NAMALWA (cell line): ENCODE data around the gene KRT78.

Experiments used
- DNase-seq: peaks from one replicate; pipeline ENCODE4 v3.0.0-alpha.2; 2015; ENCODE audit warnings: low spot score

Gene KRT78

DNA sequence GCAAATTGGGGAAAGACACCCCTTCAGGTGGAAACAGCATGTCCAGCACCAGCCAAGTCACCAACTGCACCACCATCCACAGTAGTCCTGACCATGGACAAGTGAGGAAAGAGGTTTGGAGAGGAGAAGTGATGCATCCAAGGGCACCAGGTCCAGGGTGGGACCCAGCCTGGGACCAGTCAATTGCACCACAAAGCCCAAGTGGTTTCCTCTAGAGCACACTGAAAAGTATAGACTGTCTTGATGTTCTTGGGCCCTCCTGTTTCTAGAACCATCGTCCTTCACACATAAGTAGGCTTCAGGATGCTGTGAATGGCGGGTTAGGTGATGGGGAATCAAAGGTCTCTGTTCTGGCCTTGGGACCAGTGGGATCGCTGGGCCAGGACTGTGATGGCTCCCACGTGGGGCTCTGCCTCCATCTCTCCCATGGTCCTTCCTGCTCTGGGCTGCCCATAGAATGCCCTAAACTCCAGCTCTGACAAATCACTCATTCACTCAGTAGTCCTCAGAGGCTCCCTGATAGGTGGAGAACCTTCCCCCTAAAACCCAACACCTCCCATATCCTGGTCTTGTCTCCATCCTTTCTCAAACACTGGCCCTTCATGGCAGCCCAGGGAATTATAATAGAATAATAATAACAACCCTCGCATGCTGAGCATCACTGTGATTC lies 23.9 kb downstream of the KRT78 start:
- no peak for DNase-seq

DNA sequence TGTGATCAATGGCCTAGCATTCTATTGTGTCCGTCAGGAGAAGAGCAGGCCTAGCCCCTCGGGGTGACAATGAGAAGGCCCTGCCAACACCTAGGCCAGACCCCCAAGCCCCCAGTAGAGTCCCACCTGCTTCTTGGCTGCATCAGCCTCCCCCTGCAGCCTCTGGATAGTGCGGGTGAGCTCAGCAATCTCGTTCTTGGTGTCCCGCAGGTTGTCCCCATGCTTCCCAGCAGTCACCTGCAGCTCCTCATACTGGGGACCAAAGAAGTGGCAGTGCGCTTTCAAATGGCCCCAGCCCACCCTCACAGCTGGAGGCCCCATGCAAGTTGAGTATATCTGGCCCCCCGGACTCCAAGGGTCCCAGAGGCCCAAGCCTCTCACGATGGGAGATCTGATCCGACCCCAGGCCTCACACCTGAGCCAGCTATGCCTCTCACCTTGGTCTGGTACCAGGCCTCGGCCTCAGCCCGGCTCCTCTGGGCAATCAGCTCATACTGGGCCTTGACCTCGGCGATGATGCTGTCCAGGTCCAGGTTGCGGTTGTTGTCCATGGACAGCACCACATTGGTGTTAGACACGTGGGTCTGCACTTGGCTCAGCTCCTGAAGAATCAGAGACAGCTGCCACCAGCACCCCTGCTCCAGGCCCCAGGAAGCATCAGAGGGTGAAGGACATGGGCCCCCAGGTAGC lies 24.9 kb downstream of the KRT78 start:
- DNase-seq, result no peak

DNA sequence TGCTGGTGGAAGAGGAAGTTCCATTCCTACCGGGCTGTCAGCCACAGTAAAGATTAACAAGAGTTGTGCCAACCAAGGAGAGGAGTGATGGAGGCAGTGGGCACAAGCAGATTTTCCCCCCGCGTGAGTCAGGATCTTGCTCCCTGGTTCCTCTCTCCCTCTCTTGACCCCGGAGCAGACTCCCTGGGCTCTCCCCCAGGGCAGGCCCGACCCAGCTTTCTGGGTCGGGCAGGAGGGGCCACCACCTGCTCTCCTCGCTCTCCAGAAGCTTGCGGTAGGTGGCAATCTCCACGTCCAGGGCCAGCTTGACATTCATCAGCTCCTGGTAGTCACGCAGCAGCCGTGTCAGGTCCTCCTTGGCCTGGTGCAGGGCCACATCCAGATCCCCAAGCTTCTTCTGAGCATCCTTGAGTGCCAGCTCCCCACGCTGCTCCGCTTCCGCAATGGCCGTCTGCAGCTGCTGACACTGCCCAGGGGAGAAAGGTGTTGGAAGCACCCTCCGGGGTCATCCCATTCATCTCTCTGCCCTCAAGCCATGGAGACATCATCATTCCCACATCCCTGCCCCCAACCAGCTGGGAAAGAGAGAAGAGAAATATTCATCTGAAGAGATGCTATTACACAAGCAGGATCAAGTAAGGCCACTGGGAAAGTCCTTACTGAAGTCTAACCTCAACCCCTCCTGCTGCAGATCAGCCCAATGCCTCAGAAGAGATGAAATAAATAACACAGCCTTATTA lies 25.9 kb downstream of the KRT78 start:
- no peak for DNase-seq

DNA sequence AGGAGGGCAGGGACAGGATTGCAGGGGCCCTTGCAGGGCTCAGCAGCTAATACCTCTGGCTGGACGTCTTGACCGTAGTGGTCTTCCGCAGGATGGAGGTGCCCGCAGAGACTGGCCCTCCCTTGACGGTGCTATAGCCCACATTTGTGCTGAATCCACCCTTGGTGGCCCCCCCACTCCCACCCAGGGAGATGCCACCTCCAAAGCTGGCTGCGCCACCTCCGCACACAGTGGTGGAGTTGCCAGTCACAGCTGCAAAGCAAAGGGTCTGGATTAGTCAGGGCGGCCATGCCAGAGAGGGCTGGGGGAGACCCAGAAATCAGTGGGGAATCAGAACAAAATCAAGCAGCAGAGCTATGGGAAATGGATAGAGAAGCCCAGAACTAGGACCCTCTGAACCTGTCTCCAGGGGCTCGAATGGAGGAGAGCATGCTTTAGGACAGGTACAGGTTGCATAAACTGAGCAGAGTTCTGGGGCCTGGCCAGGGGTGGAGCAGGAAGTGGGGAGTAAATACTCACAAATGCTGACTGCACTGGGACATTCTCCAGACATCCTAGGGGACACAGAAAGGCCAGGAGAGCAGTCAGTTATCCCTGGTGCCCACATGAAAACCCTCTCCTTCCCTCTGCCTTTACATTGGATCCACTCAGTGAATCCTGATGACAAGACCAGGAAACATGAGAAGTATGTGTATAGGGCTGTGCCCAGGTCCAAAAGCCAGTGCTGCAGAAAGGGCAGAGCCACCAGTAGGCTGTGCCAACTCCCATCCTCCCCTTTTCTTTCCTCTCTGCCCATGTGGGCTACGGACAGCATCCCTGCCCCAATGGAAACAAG lies 26.8 kb downstream of the KRT78 start:
- DNase-seq, result no peak

DNA sequence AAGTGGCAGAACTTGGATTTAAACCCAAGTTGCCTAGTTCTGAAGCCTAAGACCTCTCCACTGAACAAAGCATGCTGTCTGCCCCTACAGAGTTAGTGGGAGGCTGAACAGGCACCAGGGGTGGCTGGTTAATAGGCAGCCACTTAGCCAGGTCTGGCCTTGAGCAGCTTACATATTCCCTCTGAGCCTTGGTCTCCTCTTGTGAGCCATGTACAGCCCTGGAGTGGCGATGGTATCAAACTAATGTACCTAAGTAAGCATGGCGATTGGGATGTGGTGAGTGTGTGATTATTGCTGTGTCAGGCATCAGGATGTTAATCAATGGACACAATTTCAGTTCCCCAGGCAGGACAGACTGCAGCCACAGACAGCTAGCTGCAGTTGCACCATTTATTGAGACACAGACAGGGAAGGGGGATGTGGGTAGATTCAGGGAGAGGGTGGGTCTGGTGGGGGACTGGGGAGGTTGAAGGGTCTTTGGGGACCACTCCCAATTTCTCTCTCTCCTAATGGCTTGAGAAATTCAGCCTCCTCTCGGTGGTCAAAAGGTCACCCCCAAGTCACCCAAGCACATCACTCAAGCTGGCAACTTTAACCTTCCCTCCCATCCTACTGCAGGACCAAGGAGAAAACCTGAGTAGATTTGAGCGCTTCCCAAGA lies 27.6 kb downstream of the KRT78 start:
- no peak for DNase-seq

DNA sequence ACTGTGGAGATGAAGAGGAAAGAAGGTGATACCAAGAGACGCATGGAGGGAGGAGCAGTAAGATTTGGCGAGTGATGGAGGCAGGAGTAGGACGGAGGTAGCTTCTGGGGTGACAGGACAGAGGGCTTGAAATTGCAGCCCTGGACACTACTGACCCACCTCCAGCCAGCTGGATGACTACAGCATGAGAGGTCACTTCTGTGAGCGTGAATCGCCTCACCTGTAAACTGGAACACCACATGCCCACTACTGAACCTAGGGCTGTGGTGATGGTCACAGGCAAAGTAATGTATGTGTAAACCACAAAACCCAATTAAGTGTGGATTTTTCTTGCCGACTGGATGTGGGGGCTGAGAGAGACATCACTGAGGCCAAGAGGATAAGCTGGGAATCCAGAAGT lies 28.3 kb downstream of the KRT78 start:
- no peak for DNase-seq

DNA sequence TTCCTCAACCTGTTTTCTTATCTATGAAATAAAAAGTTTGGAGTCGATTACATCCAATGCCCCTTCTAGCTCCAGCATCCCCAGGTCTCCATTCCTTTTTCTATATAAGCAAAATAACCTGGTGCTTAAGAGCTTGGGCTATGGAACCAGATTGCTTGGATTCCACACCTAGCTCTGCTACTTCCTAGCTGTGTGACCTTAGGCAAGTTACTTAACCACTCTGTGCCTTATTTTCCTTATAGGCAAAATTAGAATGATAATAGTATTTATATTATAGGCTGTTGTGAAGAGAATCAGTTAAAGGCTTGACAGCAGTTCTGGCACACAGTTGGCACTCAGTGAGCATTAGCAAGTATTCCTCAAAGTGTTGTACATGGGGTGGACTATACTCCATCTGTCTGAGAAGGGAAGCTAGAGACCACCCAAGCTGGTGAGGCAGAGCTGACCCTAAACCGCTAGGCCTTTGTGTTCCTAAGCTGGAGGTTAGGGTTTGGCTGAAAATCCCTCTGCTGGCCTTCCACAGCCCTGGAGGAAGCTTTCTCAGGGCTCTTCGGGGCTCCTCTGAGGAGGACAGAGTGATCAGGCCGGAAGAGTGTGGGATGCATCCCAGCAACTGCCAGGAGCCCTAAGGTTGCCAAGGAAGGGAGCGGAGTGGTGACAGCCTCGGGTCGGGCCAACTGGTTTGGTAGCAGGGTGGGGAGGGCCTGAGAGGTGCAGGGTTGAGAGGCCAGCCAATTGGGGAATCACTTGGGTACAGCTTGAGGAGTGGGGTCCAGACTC lies 28.9 kb downstream of the KRT78 start:
- DNase-seq, result no peak

DNA sequence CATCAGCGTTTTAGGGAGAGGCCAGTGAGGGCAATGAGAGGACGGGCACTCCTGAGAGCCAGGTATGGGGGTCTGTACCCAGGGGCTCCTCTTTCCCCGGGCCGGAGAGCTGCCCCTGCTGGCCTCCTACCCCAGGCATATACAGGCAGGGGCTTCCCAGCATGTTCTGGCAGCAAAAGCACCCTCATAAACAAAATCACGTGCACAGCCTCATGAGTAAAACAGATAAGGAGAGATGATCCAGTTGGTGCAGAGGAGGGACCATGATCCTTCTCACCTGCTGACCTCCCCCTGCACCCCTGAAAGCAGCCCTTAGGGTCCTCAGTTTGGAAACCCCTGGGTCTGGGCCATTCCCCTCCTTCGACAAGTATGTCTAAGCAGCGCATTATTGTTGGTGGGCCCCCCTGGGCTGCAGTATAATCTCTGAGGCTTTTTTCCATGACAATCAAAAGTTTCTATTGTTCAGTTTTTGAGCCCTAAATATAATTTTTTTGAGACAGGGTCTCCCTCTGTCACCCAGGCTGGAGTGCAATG lies 29.8 kb downstream of the KRT78 start:
- DNase-seq, result no peak

DNA sequence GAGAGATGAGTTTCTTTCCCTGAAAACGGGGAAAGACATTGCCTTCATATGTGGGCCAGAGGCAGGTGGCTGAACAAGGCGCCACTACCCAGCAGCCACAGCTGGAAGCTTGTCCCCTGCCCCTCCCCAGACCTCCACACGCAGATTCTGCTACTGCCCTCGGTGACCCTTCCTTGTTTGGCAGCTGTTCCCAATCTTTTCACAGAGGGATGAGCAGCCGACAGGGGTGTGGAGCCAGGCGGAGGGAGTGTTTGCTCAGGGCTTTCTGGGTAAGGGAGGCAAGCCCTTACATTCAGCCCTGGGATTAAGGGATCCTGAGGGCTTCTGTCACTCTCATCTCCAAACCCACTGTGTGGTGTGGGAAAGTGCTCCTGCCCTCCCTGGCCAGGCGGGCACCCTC lies 30.4 kb downstream of the KRT78 start:
- DNase-seq, result no peak

DNA sequence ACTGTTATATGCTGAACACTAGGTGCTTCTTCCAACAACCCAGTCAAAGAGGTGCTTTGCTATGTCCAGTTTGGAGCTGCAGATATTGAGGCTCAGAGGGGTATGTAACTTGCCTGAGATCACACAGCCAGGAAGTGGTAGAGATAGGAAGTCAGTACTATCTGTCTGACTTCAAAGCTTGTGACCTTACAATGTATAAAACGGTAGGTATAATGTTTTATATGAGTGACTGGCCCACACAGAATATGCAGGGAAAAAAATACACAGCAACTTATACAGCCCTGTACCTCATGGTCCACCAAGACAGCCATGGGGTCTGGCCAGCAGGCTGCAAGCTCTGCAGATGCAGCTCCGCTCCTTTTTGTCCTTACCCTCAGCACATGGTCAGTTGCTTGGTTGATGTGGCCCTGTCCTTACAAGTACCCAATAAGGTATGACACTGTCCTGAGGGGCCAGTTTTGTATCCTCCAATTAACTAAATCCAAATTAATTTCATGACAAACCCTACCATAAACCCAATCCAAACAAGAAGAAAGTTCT lies 31.0 kb downstream of the KRT78 start:
- no peak for DNase-seq

DNA sequence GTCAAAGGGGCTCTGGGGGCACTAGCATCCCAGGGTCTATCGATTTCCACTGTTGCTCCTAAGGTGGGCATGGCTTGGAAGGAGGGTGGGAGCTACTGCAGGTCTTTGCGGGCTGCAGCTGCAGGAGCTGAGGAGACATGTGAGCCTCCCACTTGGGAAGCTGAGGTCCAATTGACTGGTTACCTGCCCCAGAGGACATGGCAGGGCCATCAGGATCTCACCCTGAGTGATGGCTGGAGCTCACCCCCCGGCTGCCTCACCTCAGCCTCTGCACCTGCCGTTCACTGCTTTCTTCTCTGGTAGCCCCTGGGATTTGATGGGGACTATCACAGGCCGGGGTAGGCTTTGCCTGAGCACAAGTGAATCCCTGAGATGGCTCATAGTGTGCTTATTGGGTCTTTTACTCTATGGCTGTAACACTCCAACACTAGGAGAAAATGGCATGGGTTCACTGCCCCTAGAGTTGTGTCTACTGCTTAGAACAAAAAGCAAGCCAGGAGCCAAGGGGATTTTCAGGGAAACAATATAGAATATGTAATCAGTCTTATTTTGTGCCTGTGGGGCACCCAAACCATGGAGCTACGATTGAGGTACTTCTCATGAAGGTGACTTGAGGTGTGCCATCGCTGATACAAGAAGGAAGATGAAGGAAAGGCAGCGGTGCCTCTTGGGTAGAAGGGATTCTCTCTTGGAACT lies 31.6 kb downstream of the KRT78 start:
- DNase-seq, result no peak

DNA sequence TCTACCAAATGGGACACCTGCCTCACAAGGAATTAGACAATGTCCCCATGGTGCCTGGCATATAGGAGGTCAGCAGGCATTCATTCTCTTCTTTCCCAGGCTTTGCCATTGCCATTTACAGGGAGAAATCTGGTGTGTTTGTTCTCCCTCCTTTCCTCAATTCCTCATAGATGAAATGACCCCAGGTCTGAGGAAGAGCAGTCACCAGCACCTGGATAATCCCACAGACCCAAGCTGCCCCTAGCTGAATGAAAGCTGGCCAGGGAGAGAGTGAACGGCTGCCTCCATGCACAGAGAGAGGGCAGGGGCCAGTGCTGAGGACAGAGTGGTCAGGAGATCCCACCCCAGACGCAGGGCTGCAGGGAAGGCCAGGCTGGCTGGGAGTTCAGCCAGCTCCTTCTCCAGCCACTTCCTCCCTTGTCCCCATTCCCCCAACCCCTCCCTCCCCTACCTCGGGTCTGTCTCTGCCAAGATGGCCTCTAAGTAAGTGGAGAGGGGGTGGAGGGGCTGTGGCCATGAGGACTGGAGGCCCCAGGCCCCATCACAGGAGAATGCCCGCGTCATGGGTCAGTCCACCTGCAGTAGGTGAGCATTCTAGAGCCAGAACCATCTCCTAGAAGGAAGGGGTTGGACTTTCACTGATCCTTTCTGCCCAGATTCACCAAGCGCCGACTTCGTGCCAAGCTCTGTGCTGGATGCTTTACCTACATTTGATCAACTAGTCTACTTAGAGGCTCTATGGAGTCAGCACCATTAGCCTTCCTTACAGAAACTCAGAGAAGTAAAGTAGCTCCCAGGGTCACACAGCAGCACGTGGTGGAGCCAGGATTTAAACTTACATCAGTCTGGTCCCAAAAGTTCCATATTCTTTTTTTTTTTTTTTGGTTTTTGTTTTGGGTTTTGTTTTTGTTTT lies 32.9 kb downstream of the KRT78 start:
- DNase-seq, result no peak

DNA sequence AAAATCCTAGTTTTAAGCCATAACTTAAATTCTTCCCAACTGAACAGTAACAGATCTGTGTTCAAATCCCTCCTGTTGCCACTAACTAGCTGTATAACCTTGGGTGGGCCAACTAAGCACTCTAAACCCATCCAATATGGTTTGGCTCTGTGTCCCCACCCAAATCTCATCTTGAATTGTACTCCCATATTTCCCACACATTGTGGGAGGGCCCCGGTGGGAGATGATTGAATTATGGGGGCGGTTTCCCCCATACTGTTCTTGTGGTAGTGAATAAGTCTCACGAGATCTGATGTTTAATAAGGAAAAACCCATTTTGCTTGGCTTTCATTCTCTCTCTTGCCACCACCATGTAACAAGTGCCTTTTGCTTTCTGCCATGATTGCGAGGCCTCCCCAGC lies 33.6 kb downstream of the KRT78 start:
- no peak for DNase-seq

DNA sequence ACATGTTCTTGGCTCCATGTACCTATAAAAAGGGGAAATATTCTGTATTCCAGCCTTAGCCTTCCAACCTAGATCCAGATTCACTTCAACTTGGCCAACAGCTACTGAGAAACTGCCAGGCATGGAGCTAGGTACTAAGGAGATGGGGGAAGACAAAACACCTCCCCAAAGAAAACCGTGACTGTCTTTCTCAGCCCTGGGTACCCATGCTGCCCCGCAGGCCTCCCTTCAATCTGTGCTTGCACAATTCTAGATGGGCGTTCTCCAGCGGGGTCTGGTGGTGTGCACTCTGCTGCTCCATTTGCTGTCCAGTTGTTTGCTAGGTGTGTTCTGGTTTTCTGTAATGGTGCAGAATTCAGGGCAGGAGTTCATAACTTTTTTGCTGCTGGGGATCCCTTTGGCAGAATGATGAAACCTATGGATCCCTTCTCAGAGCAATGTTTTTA lies 34.1 kb downstream of the KRT78 start:
- no peak for DNase-seq

DNA sequence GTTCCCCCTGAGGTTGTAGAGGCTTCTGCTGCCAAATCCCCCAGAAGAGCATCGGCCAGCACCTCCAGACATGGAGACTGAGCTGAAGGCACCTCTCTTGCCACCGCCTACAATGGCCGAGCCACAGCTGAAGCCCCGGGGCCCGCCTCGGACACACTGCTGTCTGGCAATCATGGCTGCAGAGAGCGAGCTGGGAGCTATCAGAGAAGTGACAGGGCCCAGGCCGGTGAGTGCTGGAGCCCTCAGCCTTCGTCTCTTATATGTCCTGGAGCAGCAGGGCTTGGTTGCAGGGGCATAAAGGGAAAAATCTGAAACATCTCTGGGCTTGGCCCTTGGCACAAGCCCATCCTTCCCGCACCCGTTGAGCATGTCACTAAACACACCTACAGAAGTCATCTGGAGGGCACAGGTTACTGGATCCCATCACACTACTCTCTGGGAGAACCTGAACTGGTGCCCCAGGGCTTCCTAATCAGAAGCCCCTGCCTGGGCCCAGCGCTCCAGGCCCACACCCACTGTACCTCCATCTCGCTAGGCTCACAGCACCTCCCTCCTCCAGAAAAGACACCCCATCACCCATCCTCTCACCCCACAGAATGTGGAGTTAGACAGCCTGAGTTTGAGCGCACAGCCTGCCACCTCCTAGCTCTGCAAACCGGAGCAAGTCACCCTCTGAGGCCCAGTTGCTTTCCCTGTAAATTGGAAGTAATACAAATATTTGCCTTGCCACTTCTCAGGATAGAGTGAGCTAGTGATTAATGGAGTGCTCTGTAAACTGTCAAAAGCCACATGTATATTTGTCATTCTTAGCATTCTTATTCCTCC lies 34.7 kb downstream of the KRT78 start, which contains the start of gene KRT4:
TSS of gene KRT4 (minus strand) at position 232 of the 825 bp plus-strand sequence. CDS start at position 174, 58 bp downstream.
- no peak for DNase-seq

DNA sequence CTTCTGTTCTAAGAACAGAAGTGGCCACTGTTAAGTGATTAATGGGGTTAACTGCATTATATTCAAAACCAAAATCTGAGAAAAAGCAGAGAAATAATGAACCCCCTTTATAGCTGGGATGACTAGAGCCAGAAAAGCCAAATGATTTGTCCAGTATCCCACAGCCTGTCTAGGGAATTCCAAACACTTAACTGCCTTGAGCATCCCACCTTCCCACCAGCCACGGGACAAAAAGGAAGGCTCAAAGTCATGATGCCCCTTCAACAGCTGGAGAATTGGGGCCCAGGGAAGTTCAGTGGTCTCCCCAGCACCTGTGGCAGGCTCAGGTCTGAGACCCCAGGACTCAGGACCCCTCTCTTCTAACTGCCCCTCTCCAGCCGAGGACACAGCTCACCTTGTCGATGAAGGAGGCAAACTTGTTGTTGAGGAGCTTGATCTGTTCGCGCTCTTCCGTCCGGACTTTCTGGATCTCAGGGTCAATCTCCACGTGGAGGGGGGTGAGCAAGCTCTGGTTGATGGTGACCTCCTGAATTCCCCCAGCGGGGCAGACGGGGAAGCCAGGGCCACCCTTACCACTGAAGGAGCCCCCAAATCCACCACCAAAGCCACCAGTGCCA lies 35.5 kb downstream of the KRT78 start:
- no peak for DNase-seq

DNA sequence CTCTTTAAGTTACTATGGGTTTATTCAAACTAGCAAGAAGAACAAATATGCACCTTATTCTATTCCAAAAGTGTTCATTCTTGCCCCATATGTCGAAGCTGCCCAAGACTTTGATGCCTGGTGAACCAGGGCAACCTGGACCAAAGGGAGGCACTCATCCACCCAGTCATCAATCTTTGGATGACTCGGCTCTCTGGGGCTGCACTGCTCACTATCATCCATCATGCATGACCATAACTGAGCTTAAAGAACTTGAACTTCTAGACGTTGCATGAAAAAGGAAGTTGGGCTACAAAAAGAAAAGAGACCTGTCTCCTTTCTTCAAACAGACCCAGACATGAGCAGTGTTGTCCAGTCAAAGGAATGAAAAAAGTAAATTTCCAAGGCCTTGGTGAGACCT lies 36.0 kb downstream of the KRT78 start:
- no peak for DNase-seq
